Osteoblast (primary cell): ENCODE measurements around the gene GJA5. TPM values are rescaled to one million over a fixed set of nuclear protein-coding genes. Genes with fewer than 3 reads are reported as not detected.

Experiments
- DNase-seq: peaks from one replicate; pipeline ENCODE4 v3.0.0; 2011; ENCODE audit warnings: low spot score, mixed read lengths; ENCODE audit not compliant: insufficient read length; ENCODE audit errors: missing footprints
- H2AFZ ChIP-seq: 2 replicates; pipeline ENCODE4 v1.6.0; 2011; ENCODE audit warnings: mild to moderate bottlenecking, low read length
- H3K27ac ChIP-seq: 2 replicates; pipeline ENCODE4 v1.5.1; 2011; ENCODE audit warnings: mild to moderate bottlenecking, low read depth, low read length, moderate library complexity
- H3K27me3 ChIP-seq: 2 replicates; pipeline ENCODE4 v1.6.0; 2012; ENCODE audit warnings: mild to moderate bottlenecking, control low read depth, inconsistent platforms, low read length, moderate library complexity; ENCODE audit not compliant: insufficient read depth
- H3K36me3 ChIP-seq: 2 replicates; pipeline ENCODE4 v1.5.1; 2011; ENCODE audit warnings: mild to moderate bottlenecking, low read length, control low read depth, moderate library complexity; ENCODE audit not compliant: insufficient read depth
- H3K4me1 ChIP-seq: 2 replicates; pipeline ENCODE4 v1.5.1; 2011; ENCODE audit warnings: mild to moderate bottlenecking, low read length, control low read depth, moderate library complexity; ENCODE audit not compliant: insufficient read depth
- H3K4me2 ChIP-seq: 2 replicates; pipeline ENCODE4 v1.6.0; 2011; ENCODE audit warnings: mild to moderate bottlenecking, low read length; ENCODE audit not compliant: insufficient read depth
- H3K4me3 ChIP-seq: fragments of 200-600 bp; sonication (generic); 3 replicates; pipeline ENCODE4 v1.5.1; 2012; ENCODE audit warnings: mild to moderate bottlenecking, low read length, inconsistent platforms; ENCODE audit not compliant: insufficient read depth
- H3K79me2 ChIP-seq: 2 replicates; pipeline ENCODE4 v1.6.0; 2012; ENCODE audit warnings: mild to moderate bottlenecking, low read length, control low read depth, inconsistent platforms; ENCODE audit not compliant: insufficient read depth
- H3K9me3 ChIP-seq: 2 replicates; pipeline ENCODE4 v1.5.1; 2011; ENCODE audit warnings: low read depth, low read length, control low read depth
- H4K20me1 ChIP-seq: 2 replicates; pipeline ENCODE4 v1.6.0; 2012; ENCODE audit warnings: mild to moderate bottlenecking, low read length, control low read depth; ENCODE audit not compliant: insufficient read depth
- CTCF ChIP-seq: IDR thresholded peaks from 2 replicates; pipeline ENCODE4 v1.5.1; 2011; ENCODE audit warnings: mild to moderate bottlenecking, low read depth, low read length, moderate library complexity; ENCODE audit errors: extremely low read depth
- total RNA-seq: library from RNA; depleted of rRNA; stranded (reverse); fragments of >200 nt; gene quantifications from 2 replicates; pipeline ENCODE4 v1.2.3, GENCODE V29; 2012

The GJA5 gene
- total RNA-seq, 1 donor, result not detected

- Histone ChIP-seq H3K27ac (no peak overlapping the region), H3K36me3 (no peaks in the 10 kb centered on the region), H3K4me3 (no peak overlapping the region), H3K4me2 (no peak overlapping the region), H4K20me1 (no peaks in the 10 kb centered on the region), H3K27me3 (peaks cover 5% of the 10 kb centered on the region), H3K4me1 (no peaks in the 10 kb centered on the region), H3K9me3 (no peaks in the 10 kb centered on the region), H3K79me2 (no peaks in the 10 kb centered on the region), H2AFZ (no peak overlapping the region)
- no peak for TF ChIP-seq CTCF
- DNase-seq, result no peak
Observed at GRCh38 chr1:147725685-147726084, 34.7 kb downstream of the GJA5 start.

GRCh38 chr1:147723691-147724323 is 36.6 kb downstream of the GJA5 start:
- H3K27ac ChIP-seq, result no peak overlapping the region
- H3K79me2 ChIP-seq, result no peaks in the 10 kb centered on the region
- H2AFZ ChIP-seq, result no peak overlapping the region
- H3K4me2 ChIP-seq, result no peak overlapping the region
- H3K4me1 ChIP-seq, result no peaks in the 10 kb centered on the region
- H3K9me3 ChIP-seq, result no peaks in the 10 kb centered on the region
- TF ChIP-seq CTCF, result peak; percentile 50
- H3K27me3 ChIP-seq, result peaks cover 3% of the 10 kb centered on the region
- H3K36me3 ChIP-seq, result no peaks in the 10 kb centered on the region
- no peak overlapping the region for H3K4me3 ChIP-seq
- no peak for DNase-seq
- no peaks in the 10 kb centered on the region for H4K20me1 ChIP-seq

- Histone ChIP-seq H3K4me2 (no peak overlapping the region), H3K9me3 (no peaks in the 10 kb centered on the region), H2AFZ (no peak overlapping the region), H3K36me3 (no peaks in the 10 kb centered on the region), H3K4me1 (no peaks in the 10 kb centered on the region), H3K27me3 (no peaks in the 10 kb centered on the region), H4K20me1 (no peaks in the 10 kb centered on the region), H3K79me2 (no peaks in the 10 kb centered on the region), H3K27ac (no peak overlapping the region), H3K4me3 (no peak overlapping the region)
- DNase-seq, result no peak
- no peak for TF ChIP-seq CTCF
Observed at GRCh38 chr1:147722124-147722523, 38.3 kb downstream of the GJA5 start.

GRCh38 chr1:147721716-147722115 is 38.7 kb downstream of the GJA5 start:
- no peaks in the 10 kb centered on the region for H3K79me2 ChIP-seq
- H3K9me3 ChIP-seq, result no peaks in the 10 kb centered on the region
- TF ChIP-seq CTCF, result no peak
- H4K20me1 ChIP-seq, result no peaks in the 10 kb centered on the region
- DNase-seq, result no peak
- no peak overlapping the region for H3K27ac ChIP-seq
- H3K4me1 ChIP-seq, result no peaks in the 10 kb centered on the region
- no peak overlapping the region for H3K4me2 ChIP-seq
- no peaks in the 10 kb centered on the region for H3K36me3 ChIP-seq
- no peak overlapping the region for H2AFZ ChIP-seq
- H3K27me3 ChIP-seq, result no peaks in the 10 kb centered on the region
- no peak overlapping the region for H3K4me3 ChIP-seq
